Gastrocnemius medialis (tissue), 4 donors: ENCODE results near the gene PCSK4. TPM values are rescaled to one million over a fixed set of nuclear protein-coding genes. Genes with fewer than 3 reads are reported as not detected.

ENCODE experiments used
- ATAC-seq, 2 donors: fragments of 150-250 bp; one replicate each; pipeline ENCODE4 v1.9.1; 2016
- DNase-seq, 2 donors: peaks; one replicate each; pipeline ENCODE4 v3.0.0-alpha.2; 2019
- H3K27ac ChIP-seq, 4 donors: fragments of 200-600 bp; sonication (generic); 1 replicate in 1 of 4; 2 replicates in 3 of 4; pipeline ENCODE4 v1.5.1; 2016 to 2018; ENCODE audit warnings: mild to moderate bottlenecking in 2 of 4, moderate library complexity in 1 of 4
- H3K27me3 ChIP-seq, 3 donors: fragments of 200-600 bp; sonication (generic) in 2 of 3; 1 replicate in 1 of 3; 2 replicates in 2 of 3; pipeline versions ENCODE4 v1.5.1 to v1.6.0; 2016 to 2019; ENCODE audit warnings: mild to moderate bottlenecking in 1 of 3, moderate library complexity in 1 of 3
- H3K36me3 ChIP-seq, 2 donors: fragments of 200-600 bp; sonication (generic) in 1 of 2; one replicate each; pipeline ENCODE4 v1.5.1; 2017 to 2018
- H3K4me1 ChIP-seq, 2 donors: fragments of 200-600 bp; sonication (generic) in 1 of 2; one replicate each; pipeline ENCODE4 v1.5.1; 2016 to 2017; ENCODE audit warnings: mild to moderate bottlenecking in 2 of 2
- H3K4me3 ChIP-seq, 4 donors: fragments of 200-600 bp; sonication (generic) in 3 of 4; 1 replicate in 1 of 4; 2 replicates in 3 of 4; pipeline ENCODE4 v1.5.1; 2016 to 2019; ENCODE audit warnings: mild to moderate bottlenecking in 2 of 4
- H3K9me3 ChIP-seq, 3 donors: fragments of 200-600 bp; sonication (generic) in 2 of 3; 1 replicate in 1 of 3; 2 replicates in 2 of 3; pipeline ENCODE4 v1.5.1; 2016 to 2019
- POLR2A ChIP-seq, 2 donors: fragments of 450-650 bp; IDR thresholded peaks; one replicate each; pipeline ENCODE4 v1.6.1; 2017; ENCODE audit warnings: antibody characterized with exemption in 2 of 2, mild to moderate bottlenecking in 2 of 2, moderate library complexity in 2 of 2
- in situ Hi-C, 4 donors: fragments of 200-750 bp; cut with MboI; loops; one replicate each; pipeline versions ENCODE4 v1.15.0 to v1.8.0; 2017; ENCODE audit warnings: low sequenced_read_pairs in 4 of 4
- intact Hi-C: fragments of 100-400 bp; cut with DNase I; formaldehyde crosslinking; loops from one replicate; pipeline ENCODE4 v1.15.1; 2023; ENCODE audit warnings: low total_unique reads
- total RNA-seq, 4 donors: library from RNA; depleted of rRNA; stranded (reverse); fragments of >200 nt; gene quantifications; one replicate each; pipeline versions ENCODE4 v1.1.0 to v1.2.3, GENCODE V29; 2016
- TF ChIP-seq, protein P1 (sequence below), 5 experiments: fragments of 450-650 bp in 3 of 5; fragments of 200-600 bp in 2 of 5; sonication (generic) in 2 of 5; IDR thresholded peaks in 4 of 5; conservative IDR thresholded peaks in 1 of 5; 1 replicate in 4 of 5; 2 replicates in 1 of 5; pipeline ENCODE4 v1.5.1; 2016 to 2019; ENCODE audit warnings: antibody characterized with exemption in 5 of 5, mild to moderate bottlenecking in 3 of 5, moderate library complexity in 3 of 5

The PCSK4 gene
- total RNA-seq, 4 donors from 2014 or later: 0.12 to 0.60 (median 0.37) TPM

DNA sequence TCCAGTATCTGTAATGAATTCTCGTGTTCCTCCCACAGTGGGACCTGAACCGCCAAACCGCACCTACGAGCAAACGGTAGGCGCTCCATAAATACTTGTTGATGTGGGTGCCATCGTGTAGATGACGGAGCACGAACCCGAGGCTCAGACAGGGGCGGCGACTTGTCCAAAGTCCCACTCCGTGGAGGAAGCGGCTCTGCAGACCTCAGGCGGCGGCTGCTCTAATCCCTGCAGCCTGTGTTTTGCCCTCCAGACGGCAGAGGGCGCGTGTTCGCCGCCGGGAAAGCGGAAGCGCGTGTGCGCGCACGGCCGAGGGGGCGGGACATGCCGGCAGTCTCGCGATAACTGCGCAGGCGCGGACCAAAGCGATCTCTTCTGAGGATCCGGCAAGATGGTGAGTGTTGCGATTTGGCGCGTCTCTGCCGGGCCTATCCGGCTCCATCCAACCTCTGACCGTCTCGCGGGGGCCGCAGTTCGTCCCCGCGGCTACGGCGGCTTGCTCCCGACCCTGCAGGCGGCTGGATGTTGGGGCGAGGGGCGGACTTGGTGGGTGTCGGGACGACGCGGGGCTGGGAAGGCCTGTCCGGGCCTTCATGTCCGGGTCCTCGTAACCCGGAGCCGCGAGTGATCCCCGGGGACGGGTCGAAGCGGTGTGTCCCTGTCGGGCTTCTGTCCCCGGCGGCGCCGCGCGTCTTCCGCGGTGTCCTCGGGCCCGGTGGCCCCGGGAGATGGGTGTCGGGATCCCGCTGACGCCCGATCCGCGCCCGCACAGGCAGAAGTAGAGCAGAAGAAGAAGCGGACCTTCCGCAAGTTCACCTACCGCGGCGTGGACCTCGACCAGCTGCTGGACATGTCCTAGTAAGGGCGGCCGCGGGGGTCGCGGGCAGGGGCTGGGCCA is 51.9 kb downstream of the PCSK4 start, which contains the start of gene RPS15:
Gene RPS15 (plus strand): TSS at position 362 of the 898 bp plus-strand sequence. CDS start 30 bp downstream, at position 392.
- Histone ChIP-seq H3K36me3 (peaks cover 2 to 51% of the 10 kb centered on the region in 2 donors), H3K4me1 (peaks cover 14 to 29% of the 10 kb centered on the region in 2 donors), H3K9me3 (no peaks in the 10 kb centered on the region), H3K27ac (peak within 1 kb of the TSS; percentile 86 to 92 (median 88)), H3K4me3 (peak within 1 kb of the TSS; percentile 81 to 98 (median 88)), H3K27me3 (no peaks in the 10 kb centered on the region)
- peak; percentile 90 to 94 for ATAC-seq
- intact Hi-C loops: loop anchor here (1.0 to 2.0 kb wide), 3 partner anchors 19 to 41 kb away; partner anchors contain the start of genes C19orf25 and DAZAP1
- DNase-seq: peak; percentile 88 to 92
- peak; percentile 92 to 96 for TF ChIP-seq POLR2A (IDR thresholded peaks at IDR 0.05)
- TF ChIP-seq, protein P1, sequence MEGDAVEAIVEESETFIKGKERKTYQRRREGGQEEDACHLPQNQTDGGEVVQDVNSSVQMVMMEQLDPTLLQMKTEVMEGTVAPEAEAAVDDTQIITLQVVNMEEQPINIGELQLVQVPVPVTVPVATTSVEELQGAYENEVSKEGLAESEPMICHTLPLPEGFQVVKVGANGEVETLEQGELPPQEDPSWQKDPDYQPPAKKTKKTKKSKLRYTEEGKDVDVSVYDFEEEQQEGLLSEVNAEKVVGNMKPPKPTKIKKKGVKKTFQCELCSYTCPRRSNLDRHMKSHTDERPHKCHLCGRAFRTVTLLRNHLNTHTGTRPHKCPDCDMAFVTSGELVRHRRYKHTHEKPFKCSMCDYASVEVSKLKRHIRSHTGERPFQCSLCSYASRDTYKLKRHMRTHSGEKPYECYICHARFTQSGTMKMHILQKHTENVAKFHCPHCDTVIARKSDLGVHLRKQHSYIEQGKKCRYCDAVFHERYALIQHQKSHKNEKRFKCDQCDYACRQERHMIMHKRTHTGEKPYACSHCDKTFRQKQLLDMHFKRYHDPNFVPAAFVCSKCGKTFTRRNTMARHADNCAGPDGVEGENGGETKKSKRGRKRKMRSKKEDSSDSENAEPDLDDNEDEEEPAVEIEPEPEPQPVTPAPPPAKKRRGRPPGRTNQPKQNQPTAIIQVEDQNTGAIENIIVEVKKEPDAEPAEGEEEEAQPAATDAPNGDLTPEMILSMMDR (IDR thresholded peaks at IDR 0.05 in 4 of 5, conservative IDR thresholded peaks at IDR 0.05 in 1 of 5): peak; percentile 89 to 97 (median 95)
- in situ Hi-C loops: no loop called here

- DNase-seq (no peak), ATAC-seq (no peak)
- peak overlapping the region in 3 of 4 donors; percentile 81 to 88 (median 87) for H3K4me3 ChIP-seq
- in situ Hi-C loops: no loop called here
- peaks cover 2 to 57% of the 10 kb centered on the region in 2 donors for H3K36me3 ChIP-seq
- no peaks in the 10 kb centered on the region for H3K27me3 ChIP-seq
- peak overlapping the region in 2 of 4 donors; percentile 86 to 87 for H3K27ac ChIP-seq
- peaks cover 14 to 29% of the 10 kb centered on the region in 2 donors for H3K4me1 ChIP-seq
- H3K9me3 ChIP-seq: no peaks in the 10 kb centered on the region
- intact Hi-C loops: loop anchor here (1.0 to 2.0 kb wide), 3 partner anchors 19 to 42 kb away; partner anchors contain the start of genes C19orf25 and DAZAP1
- TF ChIP-seq, protein P1 (IDR thresholded peaks at IDR 0.05 in 4 of 5, conservative IDR thresholded peaks at IDR 0.05 in 1 of 5): no peak
- no peak for TF ChIP-seq POLR2A (IDR thresholded peaks at IDR 0.05)
These were observed 52.5 kb downstream of the PCSK4 start for GRCh38 chr19:1437609-1438008.

DNA sequence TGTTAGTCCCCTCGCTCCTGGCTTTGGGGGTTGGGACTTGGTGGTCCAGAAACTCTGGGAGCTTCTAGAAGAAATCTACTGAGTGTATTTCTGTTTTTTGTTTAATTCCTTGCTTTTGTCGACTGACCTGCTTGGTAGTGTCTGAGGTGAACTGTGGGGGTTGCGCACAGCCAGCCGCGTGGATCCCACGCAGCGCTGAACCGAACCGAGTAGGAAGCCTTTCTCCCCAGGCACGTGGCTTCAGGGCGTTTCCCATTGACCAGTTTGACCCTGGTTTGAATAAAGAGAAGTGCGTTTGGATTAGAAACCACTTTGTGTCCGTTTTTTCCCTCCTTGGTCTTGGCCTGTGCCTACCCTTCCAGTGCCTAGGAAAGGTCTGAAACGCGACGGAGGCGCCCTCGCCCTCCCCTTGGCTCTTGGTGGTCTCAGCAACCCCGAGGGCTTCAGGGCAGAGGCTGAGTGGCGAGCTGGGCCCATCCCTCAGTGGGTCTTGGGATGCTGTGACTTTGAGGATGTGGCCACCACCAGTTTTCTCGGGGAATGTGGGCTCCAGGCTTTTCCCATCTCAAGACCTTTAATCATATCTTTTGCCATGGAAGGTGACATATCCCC is 54.7 kb downstream of the PCSK4 start:
- H3K27ac ChIP-seq: peak overlapping the region in 1 of 4 donors; percentile 21
- peaks cover 2 to 59% of the 10 kb centered on the region in 2 donors for H3K36me3 ChIP-seq
- no peak for ATAC-seq
- no peak for TF ChIP-seq POLR2A (IDR thresholded peaks at IDR 0.05)
- TF ChIP-seq, protein P1 (IDR thresholded peaks at IDR 0.05 in 4 of 5, conservative IDR thresholded peaks at IDR 0.05 in 1 of 5): no peak
- intact Hi-C loops: no loop called here
- no peaks in the 10 kb centered on the region for H3K9me3 ChIP-seq
- H3K27me3 ChIP-seq: no peaks in the 10 kb centered on the region
- in situ Hi-C loops: no loop called here
- no peak overlapping the region for H3K4me3 ChIP-seq
- H3K4me1 ChIP-seq: peaks cover 14 to 29% of the 10 kb centered on the region in 2 donors
- DNase-seq: no peak

DNA sequence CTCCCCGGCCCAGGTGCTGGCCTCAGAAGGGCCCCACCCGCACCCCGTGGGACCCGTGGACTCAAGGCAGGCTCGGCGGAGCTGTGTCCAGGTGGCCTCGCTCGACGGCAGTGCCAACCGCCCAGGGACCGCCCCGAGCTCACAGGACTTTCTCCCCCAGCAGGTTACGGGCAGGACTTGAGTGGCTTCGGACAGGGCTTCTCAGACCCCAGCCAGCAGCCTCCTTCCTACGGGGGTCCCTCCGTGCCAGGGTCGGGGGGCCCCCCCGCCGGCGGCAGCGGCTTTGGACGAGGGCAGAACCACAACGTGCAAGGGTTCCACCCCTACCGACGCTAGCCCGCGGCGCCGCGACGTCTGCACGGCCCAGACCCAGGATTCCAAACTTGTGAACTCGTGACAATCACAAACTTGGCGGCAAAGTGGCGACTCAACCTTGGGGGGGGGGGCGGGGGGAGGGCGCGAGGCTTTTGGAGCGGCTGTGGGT is 55.5 kb downstream of the PCSK4 start:
- DNase-seq (no peak), ATAC-seq (no peak)
- TF ChIP-seq POLR2A (IDR thresholded peaks at IDR 0.05): no peak
- TF ChIP-seq, protein P1 (IDR thresholded peaks at IDR 0.05 in 4 of 5, conservative IDR thresholded peaks at IDR 0.05 in 1 of 5): no peak
- in situ Hi-C loops (no loop called here), intact Hi-C loops (no loop called here)
- Histone ChIP-seq H3K4me3 (no peak overlapping the region), H3K9me3 (no peaks in the 10 kb centered on the region), H3K27me3 (no peaks in the 10 kb centered on the region), H3K36me3 (peaks cover 2 to 59% of the 10 kb centered on the region in 2 donors), H3K27ac (no peak overlapping the region), H3K4me1 (peaks cover 13 to 24% of the 10 kb centered on the region in 2 donors)
